NCI-H1105 treated with DMSO at 0.1 percent for 48 hours (cell line): ENCODE measurements around the gene IFI6.
A peak's percentile ranks its signal among the peaks of the same experiment; 100 is the strongest.

Experiments
- DNase-seq: peaks from one replicate; lab custom pipeline; 2025; lab: John Stamatoyannopoulos, UW

IFI6 gene

DNA sequence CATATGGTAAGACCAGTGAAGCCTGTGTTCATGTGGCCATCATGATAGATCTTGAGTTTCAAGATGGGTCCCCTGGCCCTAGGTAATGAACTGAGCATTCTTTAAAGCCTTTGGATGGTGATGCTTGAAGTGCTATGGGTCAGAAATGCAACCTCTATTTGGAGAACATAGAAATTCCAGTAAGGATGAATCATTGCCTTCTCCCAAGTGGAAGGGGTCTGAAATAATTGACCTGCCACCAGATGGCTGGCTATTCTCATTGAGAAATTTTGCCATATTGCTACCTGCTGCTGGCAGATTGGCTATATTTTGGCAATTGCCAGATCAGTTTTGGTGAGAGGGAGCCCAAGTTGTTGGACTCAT, 739 bp upstream of the IFI6 start:
- DNase-seq, result no peak

DNA sequence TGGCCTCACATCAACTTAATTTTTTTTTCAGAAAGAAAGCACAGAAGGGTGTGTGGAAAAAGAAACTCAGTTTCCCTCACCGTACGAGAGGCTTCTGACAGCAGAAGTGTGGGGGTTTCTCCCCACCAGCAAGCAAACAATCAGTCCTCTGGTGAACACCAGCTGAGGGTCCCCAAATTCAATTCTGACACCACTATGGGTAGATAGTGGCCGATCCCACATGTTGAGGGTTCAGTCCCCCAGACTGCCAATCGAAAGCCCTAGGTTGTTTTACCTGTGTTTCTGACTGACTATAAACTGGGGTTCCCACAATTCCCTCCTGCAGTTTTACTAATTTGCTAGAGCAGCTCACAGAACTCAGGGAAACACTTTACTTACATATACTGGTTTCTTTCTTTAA, 2.1 kb downstream of the IFI6 start:
- no peak for DNase-seq

DNA sequence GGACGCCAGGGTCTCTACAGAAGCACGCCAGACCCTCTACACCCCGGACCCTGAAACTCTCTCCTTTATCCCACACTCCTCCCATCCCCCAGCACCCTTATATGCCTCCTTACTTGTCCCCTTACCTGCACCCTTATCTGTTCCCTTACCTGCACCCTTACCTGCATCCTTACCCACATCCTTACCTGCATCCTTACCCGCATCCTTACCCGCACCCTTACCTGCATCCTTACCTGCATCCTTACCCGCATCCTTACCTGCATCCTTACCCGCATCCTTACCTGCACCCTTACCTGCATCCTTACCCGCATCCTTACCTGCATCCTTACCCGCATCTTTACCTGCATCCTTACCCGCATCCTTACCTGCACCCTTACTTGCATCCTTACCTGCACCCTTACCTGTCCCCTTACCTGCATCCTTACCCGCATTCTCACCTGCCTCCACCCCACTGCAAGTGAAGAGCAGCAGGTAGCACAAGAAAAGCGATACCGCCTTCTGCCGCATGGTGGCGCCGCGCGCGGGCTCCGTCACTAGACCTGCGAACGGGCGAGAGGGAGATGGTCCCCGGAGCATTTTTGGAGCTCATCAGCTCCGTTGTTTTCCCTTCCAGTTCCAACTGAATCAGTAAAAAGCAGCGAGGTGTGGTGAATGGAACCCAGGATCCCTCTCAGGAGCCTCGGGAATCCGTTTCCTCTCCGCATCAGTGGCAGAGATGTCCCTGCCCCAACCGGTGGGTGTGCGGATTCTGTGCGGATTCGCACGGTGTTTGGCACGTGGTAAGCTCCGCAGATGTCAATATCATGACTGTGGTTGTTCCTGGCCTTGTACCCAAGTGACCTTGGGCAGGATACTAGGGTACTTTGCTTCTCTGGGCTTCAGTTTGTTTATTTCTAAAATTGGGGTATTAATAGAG, 2.9 kb downstream of the IFI6 start:
- DNase-seq, result peak; percentile 65

DNA sequence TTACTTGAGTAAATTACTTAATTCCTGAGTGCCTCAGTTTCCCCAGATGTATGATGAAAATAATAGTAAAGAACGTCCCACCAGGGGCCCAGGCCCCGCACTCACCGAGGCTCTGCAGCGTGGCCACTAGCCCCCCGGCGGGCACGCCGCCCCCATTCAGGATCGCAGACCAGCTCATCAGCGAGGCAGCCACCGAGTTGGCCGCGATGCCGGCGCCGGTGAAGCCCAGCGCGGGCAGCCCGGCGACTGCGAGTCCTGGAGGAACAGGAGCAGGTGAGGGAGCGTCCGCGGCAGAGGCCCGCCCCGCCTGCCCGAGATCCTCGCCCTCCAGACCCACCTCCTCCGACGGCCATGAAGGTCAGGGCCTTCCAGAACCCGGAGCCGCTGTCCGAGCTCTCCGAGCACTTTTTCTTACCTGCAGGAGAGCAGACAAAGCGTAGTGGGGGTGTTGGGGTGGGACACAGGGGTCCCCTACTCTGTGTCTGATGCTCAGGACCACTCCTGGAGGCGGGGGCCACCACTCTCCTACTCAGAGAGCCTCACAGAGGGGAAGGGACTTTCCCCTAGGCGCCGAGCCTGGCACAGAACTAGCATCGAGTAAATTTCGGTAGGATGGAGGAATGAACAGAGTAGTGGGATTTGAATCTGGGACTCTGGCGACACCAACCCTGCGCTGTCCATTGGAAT, 3.7 kb downstream of the IFI6 start:
- no peak for DNase-seq

DNA sequence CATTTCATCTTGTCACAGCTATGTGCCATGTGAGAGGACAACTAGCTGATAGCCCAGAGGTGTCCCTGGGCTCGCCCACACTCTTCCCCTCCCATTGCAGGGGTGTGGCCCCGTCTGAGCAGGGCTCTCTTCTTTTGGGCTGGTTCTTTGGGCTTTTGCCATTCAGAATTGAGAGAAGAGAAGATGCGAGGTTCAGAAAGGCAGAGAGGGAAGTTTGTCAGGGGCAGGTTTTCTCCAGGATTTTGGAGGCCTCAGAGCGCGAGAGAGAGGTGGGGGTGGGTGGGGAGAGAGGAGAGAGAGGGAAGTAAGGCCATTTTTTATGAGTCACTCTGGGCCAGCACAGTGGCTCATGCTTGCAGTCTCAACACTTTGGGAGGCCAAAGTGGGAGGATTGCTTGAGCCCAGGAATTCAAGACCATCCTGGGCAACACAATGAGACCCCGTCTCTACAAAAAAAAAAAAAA, 5.2 kb downstream of the IFI6 start:
- DNase-seq, result no peak

DNA sequence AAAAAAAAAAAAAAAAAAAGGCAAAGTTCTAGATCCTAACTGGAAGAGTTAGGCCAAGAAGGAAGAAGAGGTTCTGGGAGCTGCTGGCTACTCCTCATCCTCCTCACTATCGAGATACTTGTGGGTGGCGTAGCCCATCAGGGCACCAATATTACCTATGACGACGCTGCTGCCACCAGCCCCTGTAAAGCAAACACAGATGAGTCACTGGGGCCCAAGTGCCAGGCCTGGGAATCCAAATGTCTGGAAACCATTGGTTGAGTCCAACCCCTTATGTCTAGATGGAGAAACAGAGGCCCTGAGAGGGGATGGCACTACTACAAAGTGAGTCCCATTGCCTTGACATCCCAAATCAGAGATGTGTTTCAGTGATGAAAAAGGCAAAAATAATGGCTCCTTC, 5.7 kb downstream of the IFI6 start:
- no peak for DNase-seq

DNA sequence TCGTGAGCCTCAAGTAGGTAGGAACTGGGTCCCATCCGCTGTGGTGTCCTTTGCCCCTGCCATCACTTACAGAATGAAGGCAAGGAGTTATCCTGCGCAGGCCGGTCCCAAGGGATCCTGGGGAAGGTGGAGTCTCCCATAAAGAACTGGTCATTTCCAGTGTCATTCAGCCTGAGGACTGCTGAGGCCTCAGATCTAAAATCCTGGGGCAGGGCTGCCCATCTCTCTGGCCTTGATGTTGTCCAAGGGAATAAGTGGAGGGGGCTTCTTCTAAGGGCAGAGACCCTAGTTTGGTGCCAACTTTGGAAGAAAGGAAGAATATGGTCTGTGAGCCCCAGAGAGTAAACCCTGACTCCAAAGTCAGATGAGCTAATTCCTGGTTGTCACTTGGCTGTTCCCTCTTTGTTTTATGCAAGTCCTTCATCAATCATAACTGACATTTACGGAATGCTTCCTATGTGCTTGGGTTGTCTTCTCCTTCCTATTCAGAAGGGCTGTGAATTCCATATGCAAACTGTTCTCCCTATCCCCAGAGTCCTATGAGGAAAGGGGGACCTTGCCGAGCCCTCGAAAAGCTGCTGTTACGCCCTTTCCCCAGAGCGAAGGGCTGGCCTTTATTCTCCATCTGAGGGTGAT, 6.9 kb downstream of the IFI6 start:
- no peak for DNase-seq

DNA sequence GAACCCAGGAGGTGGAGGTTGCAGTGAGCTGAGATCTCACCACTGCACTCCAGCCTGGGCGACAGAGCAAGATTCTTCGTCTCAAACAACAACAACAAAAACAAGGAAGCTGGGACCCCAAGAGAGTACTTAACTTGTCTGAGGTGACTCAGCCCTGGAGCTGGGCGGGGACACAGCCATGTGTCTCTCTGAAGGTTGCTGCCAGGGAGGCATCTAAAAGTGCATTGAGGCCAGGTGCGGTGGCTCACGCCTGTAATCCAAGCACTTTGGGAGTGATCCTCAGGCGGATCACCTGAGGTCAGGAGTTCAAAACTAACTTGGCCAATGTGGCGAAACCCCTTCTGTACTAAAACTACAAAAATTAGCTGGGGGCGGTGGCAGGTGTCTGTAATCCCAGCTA, 7.7 kb downstream of the IFI6 start:
- no peak for DNase-seq

DNA sequence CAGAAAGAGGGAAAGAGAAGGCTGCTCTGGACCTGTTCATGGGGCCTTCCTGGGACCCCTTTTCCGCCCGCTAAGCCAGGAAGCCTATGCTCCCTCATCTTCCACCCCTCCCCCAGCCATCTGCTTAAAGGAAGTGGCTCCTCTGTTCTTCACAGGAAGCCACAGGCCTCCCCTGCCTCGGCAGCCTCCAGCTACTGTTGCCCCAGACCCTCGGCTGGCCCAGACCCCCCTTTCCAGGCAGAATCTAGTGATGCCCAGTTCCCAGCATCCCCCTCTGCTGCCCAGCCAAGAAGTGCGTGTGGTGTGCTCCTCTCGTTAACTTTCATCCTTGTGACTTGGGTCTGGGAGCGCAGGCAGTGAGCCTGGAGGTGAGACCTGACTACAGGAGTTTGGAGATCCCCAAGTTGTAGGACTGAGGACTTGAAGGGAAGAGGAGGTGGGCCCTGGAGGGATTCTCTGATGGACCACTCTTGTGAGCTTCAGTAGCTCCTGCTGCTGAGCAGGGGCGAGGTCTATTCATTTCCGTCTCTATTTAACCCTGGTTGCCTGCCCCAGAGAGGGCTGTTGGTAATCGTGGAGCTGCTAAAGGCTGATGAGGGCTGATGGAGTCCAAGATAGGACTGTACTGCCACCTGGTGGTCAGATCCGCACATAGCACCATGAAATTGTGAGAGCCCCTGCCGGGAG, 9.1 kb downstream of the IFI6 start:
- peak; percentile 72 for DNase-seq

DNA sequence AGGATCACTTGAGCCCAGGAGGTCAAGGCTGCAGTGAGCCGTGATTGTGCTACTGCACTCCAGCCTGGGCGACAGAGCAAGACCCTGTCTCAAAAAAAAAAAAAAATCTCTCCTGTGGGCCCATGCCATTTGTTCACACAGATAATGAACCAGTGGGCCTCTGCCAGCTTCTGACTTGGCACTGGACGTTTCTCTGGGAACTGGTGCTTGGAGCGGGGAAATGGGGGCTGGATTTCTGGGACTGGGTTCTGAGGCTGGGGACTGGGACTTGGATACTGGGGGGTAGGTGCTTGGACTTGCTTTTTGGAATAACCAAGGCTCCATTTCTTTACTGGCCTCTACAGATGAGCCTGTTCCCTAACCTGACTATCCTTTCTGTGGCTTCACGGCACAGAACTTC, 9.7 kb downstream of the IFI6 start:
- no peak for DNase-seq

DNA sequence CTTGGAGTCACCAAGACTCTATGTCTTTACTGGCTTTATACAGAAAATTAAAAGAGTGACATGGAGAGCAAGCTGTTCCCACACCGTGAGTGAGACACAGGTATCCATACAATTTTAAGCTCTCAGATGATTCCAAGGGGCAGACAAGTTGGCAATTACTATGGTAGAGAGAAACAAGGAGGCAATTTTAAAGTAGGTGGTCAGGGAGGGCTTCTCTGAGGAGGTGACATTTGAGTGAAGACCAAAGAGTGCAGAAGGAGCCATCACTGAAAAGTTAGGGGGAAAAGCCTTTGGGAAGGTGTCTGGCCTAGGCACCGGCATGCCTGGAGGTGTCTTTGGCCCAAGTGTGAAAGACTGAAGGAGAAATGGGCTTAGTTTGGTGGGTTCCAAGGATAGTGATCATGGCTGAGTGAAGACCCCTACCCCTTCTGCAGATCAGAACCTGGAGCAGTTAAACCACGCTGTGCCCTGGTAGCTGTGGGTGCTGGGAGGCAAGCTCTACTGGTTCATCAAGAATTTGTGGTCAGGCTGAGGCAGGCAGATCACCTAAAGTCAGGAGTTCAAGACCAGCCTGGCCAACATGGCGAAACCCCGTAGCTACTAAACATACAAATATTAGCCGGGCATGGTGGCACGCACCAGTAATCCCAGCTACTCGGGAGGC, 10.4 kb downstream of the IFI6 start:
- DNase-seq, result no peak

DNA sequence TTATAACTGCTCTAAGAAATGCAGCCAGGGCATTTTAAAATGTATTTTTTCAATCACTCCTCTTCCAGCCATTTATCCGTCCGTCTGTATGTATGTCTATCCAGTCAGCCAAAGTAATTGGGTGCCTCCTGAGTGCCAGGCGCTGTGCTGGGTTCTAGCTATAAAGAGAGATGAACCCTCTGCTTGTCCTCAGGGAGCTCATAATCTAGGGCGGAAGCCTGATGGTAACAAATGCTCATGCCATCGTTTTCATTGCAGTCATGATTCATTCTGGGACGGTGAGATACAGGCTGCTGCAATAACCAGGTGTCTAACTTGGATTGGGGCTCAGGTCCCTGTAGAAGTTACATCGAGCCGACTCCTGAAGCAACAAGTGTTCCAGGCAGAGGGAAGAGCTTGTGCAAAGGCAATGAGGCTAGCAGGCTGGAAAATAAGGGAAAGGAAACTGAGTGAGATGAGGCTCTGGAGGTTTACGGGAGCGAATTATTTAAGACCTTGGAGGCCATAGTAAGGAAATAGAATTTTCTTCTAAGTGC, 11.6 kb downstream of the IFI6 start:
- no peak for DNase-seq

DNA sequence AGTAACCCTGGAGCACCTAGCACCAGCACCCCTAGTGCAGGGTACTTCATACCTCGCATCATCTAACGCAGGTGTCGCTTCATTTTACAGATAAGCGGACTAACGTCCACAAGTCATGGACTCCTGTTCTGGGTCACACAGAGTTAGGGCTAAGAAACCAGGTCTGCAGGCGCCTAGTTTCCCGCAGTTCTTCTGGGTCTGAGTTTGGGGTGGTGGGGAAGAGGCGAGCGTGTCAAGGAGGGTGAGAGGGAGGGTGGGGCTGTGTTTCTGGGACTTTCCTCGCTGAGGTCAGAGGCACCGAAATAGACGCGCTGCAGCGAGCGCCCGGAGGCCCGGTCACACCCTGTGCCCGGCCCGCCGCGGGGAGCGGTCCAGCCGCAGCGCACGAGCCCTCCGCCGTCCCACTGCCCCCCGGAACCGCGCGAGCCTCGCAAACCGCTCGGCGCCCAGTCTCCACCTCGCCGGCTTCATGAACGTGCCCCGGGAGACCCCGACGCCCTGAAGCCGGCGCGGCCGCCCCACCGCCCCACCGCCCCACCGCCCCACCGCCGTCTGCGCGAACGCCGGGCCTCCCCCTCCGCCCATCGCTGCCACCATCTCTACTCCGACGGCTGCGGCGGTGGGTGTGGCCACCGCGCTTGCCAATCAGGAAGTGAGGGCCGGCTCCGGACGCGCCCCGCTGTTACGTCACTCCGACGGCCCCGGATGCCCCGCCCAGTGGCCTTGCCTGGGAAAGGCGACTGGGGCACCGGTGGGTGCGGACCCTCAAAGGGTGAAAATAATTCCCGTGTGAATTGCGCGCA, 12.3 kb downstream of the IFI6 start:
- DNase-seq, result peak; percentile 85

DNA sequence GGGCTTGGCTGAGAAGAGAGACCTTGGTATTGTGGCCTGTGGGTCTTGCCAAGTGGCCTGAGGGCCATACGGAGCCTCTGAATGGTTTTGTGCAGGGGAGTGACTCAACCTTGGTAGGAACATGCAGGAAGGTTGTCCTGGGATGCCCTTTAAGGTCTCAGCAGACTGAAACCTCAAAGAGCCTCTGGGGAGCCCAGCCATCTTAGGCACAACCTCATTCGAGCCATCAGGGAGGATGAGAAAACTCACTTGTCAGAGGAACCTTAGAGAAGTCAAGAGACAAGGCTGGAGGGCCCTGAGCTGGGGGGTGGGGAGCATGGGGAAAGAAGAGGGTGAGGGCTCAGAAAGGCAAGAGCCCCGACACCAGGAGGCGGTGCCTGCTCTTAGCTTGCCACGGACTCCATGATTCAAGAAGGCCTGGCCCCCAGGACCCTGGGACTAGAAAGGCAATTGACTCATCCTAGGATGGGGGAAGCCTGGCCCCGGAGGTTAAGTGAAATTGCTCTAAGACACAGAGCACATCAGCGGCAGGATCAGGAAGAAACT, 13.0 kb downstream of the IFI6 start:
- DNase-seq, result no peak

DNA sequence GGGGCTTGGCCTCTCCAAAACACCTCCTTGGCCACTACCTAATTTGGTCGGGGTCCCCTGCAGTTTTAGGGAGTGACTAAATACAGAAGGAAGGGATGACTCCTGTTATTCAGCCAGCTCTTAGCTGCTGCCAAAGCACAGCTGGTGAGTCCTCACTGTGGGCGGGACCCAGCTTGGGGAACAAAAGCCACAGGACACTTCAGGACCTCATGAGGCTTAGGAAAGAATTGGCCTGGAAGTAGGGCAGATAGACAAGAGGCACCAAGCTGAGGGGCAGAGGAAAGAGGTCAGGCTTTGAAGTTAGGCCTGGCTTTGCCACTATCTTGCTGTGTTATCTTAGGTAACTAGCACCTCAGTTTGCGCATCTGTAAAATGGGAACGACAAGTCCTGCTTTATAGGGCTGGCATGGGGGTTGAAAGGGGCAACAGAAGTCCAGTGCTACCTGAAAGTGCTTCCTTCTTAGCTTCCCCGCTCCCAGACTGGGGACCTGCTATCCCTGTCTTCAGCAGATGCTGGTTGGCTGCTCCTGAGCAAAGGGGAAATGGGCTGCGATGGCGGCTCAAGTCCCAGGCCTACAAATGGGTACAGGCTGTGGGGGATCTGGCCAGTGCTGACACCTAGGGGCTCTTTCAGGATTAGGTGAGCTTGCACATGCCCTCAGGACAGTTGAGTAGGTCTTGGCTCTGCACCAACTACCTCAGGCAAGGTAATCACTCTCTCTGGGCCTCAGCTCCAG, 15.7 kb downstream of the IFI6 start:
- no peak for DNase-seq

DNA sequence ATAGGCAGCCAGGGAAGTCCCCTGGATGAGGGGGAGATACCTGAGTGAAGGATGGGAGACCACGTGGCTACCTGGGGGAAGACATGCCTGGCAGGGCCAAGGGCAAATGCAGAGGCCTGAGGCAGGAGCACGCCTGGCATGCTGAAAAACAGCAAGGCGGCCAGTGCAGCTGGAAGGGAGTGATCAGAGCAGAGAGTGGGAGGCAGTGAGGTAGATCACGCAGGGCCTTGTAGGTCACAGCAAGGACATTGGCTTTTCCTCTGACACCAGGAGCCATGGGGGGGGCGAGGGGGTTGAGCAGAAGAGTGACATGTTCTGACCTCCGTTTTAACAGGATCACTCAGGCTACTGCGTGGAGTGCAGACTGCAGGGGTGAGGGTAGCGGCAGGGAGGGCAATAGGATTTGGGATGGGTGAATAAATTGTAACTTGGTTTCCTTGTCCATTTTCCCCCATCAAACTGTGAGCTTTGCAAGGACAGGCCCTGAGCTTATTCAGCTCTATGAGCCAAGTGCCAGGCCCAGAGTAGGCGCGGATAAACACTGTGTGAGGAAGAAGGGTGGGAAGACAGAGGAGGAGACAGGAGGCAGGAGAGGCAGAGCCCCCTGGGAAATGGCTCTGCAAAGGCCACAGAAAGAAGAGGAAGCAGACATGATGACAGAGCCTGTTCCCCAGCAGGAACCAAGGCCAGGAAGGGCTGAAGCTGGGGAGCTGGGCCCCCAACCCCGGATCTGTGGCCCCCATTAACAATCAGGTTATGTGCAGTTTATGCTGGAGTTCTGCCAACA, 16.6 kb downstream of the IFI6 start:
- no peak for DNase-seq

DNA sequence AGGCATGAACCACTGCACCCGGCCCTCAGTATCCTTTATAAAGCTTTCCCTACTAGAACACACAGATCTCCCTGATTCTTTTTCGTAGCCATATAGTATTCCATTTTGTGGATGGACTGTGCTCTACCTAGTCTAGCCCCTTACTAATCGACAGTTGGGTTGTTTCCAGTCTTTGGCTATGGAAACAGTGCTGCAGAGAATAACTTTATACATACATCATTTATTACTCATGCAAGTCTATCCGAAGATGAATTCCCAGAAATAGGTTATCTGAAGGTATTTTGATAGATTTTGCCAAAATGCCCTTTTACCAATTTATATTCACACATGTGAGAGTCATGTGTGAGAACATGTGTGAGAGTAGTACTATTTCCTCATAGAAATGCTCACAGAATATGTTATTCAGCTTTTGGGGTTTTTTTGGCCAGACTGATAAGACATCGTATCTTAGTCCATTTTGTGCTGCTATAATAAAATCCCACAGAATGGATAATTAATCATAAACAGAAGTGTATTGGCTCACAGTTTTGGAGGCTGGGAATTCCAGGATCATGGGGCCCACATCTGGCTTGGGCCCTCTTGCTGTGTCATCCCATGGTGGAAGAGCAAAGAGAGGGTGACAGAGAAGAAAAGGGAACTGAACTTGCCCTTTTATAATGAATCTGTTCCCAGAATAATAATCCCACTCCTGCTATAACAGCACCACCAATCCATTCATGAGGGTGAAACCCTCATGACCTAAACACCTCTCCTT, 19.7 kb downstream of the IFI6 start:
- no peak for DNase-seq

DNA sequence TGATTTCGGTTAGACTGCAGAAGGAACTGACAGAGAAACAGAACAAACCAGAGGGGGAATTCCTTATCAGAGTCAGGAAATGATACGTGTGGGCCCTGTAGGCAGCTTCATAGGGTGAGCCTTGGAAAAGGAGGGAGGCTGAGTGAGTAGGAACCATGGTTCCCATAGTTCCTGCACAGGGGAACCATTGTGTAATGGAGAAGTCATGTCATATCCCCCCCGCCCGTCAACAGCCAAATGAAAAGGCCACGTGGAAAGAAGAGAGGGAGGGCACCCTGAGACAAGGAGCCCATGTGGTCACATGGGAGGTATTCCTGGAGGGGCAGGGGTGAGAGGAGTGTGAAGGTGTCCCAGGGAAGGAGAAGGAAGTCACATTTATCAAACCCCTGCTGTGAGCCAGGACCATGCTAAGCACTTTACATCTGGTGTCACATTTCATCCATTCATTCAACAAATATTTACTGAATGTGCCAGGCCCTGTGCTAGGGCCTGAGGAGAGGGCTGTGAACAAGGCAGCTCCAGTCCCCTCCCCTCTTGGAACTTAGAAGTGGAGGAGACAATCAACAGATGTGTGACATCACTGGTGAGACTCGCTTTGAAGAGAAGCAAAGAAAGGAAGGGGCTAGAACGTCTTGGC, 21.3 kb downstream of the IFI6 start:
- DNase-seq, result no peak
